PFSK-1 (cell line): Measurements from ENCODE around the gene PCDHA12.
"Not testable (repeated sequence)": the region's sequence is repeated elsewhere in the genome, so short reads cannot be mapped to it uniquely, and the experiment has no call there.

Experiments
- POLR2AphosphoS5 ChIP-seq: IDR thresholded peaks from 2 replicates; pipeline ENCODE4 v1.6.1; 2012; ENCODE audit warnings: low read depth, mild to moderate bottlenecking, control low read depth, low read length, moderate library complexity
- TAF1 ChIP-seq: IDR thresholded peaks from 2 replicates; pipeline ENCODE4 v1.6.1; 2012; ENCODE audit warnings: low read length, control low read depth, borderline replicate concordance; ENCODE audit not compliant: insufficient read depth

GRCh38 chr5:140848139-140849102 is 26.7 kb upstream of the PCDHA12 start, which contains the start of gene PCDHA9:
- not testable (repeated sequence) for TF ChIP-seq TAF1, POLR2AphosphoS5
